HL-60 (cell line): ENCODE measurements around the gene EMP1.

Source experiments
- POLR2AphosphoS5 ChIP-seq: IDR thresholded peaks from 2 replicates; pipeline ENCODE4 v1.6.1; 2012; ENCODE audit warnings: low read depth
- SPI1 ChIP-seq: IDR thresholded peaks from 2 replicates; pipeline ENCODE4 v1.6.1; 2012; ENCODE audit warnings: low read depth, mild to moderate bottlenecking, borderline replicate concordance
- TF ChIP-seq, protein P1 (sequence below): IDR thresholded peaks from one replicate; pipeline ENCODE4 v1.5.1; 2011; ENCODE audit warnings: low read length, control low read depth, inconsistent platforms; ENCODE audit not compliant: insufficient read depth

DNA sequence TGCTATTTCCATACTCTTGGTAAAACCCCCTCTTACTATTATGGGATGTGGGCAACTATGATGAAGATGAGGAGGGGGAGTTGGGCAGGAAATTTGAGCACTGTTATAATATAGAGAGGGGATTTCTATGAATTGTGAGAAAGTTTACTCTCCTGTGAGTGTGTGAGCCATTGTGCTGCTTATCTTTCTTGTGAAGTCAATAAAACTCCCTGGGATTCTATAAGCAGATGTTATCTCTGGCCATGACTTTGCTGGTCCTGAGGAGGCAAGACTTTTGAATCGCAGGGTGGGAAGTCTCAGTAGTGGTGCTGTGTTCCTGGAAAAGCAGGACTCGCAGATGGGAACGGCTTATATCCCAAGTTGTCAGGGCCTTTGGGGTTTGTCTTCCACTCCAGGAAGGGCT lies 62.2 kb downstream of the EMP1 start:
- TF ChIP-seq, protein P1, sequence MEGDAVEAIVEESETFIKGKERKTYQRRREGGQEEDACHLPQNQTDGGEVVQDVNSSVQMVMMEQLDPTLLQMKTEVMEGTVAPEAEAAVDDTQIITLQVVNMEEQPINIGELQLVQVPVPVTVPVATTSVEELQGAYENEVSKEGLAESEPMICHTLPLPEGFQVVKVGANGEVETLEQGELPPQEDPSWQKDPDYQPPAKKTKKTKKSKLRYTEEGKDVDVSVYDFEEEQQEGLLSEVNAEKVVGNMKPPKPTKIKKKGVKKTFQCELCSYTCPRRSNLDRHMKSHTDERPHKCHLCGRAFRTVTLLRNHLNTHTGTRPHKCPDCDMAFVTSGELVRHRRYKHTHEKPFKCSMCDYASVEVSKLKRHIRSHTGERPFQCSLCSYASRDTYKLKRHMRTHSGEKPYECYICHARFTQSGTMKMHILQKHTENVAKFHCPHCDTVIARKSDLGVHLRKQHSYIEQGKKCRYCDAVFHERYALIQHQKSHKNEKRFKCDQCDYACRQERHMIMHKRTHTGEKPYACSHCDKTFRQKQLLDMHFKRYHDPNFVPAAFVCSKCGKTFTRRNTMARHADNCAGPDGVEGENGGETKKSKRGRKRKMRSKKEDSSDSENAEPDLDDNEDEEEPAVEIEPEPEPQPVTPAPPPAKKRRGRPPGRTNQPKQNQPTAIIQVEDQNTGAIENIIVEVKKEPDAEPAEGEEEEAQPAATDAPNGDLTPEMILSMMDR: no peak
- TF ChIP-seq POLR2AphosphoS5: no peak
- no peak for TF ChIP-seq SPI1
